Caco-2 (cell line): ENCODE results near the gene TNS3. TPM values are rescaled to one million over a fixed set of nuclear protein-coding genes. Genes with fewer than 3 reads are reported as not detected.
A peak's percentile ranks its signal among the peaks of the same experiment; 100 is the strongest.

Experiments
- BruUV-seq: library from RNA; stranded (reverse); fragments of 400-500 nt; replicated peaks from 2 replicates; lab custom pipeline; 2021; lab: Mats Ljungman, UMichigan
- CTCF ChIA-PET: fragments of 300-600 bp; sonication (Branson Sonifier 250); formaldehyde crosslinking; loops from one replicate; lab custom pipeline; 2022; ENCODE audit warnings: antibody characterized with exemption; lab: Charles Lee
- POLR2A ChIA-PET: fragments of 300-600 bp; sonication (Branson Sonifier 250); formaldehyde crosslinking; loops from one replicate; lab custom pipeline; 2022; ENCODE audit warnings: antibody characterized with exemption; lab: Charles Lee
- DNase-seq, 2 experiments: peaks; one replicate each; pipeline versions ENCODE4 v3.0.0 to v3.0.0-alpha.2; 2020 to 2022
- H3K27me3 ChIP-seq: replicated peaks from 2 replicates; pipeline ENCODE4 v1.6.0; 2011; ENCODE audit warnings: low read length; ENCODE audit not compliant: control insufficient read depth, insufficient read depth
- H3K36me3 ChIP-seq: 2 replicates; pipeline ENCODE4 v1.5.1; 2011; ENCODE audit warnings: low read length; ENCODE audit not compliant: control insufficient read depth, insufficient read depth
- H3K4me1 ChIP-seq: fragments of 250-450 bp; sonication (Bioruptor Pico); 2 replicates; pipeline ENCODE4 v1.5.1; 2020; ENCODE audit warnings: mild to moderate bottlenecking
- H3K4me3 ChIP-seq: 2 replicates; pipeline ENCODE4 v1.5.1; 2011; ENCODE audit warnings: low read depth, mild to moderate bottlenecking, control low read depth, low read length
- H3K9me3 ChIP-seq: fragments of 250-450 bp; sonication (Bioruptor Pico); 2 replicates; pipeline ENCODE4 v1.5.1; 2020; ENCODE audit warnings: mild to moderate bottlenecking, moderate library complexity
- H3K27ac Mint-ChIP-seq: one replicate; pipeline ENCODE4 v1.8.0; 2022; ENCODE audit warnings: mixed read lengths; ENCODE audit not compliant: unreplicated experiment
- H3K27me3 Mint-ChIP-seq: one replicate; pipeline ENCODE4 v1.8.0; 2022; ENCODE audit warnings: mixed read lengths; ENCODE audit not compliant: insufficient read depth, unreplicated experiment
- H3K36me3 Mint-ChIP-seq: one replicate; pipeline ENCODE4 v1.8.0; 2022; ENCODE audit warnings: mild to moderate bottlenecking, mixed read lengths; ENCODE audit not compliant: insufficient read depth, unreplicated experiment
- H3K4me1 Mint-ChIP-seq: one replicate; pipeline ENCODE4 v1.8.0; 2022; ENCODE audit warnings: low read depth, mixed read lengths; ENCODE audit not compliant: unreplicated experiment
- H3K4me3 Mint-ChIP-seq: one replicate; pipeline ENCODE4 v1.8.0; 2022; ENCODE audit warnings: mild to moderate bottlenecking, moderate library complexity, mixed read lengths; ENCODE audit not compliant: unreplicated experiment
- H3K9me3 Mint-ChIP-seq: one replicate; pipeline ENCODE4 v1.8.0; 2022; ENCODE audit warnings: mixed read lengths; ENCODE audit not compliant: unreplicated experiment
- intact Hi-C: fragments of 100-400 bp; cut with micrococcal nuclease; formaldehyde crosslinking; loops from one replicate; pipeline ENCODE4 v1.10.0; 2022; ENCODE audit not compliant: unreplicated experiment
- total RNA-seq: library from RNA; stranded (reverse); gene quantifications from 2 replicates; pipeline ENCODE4 v1.2.3, GENCODE V29; 2022
- TF ChIP-seq, protein P1 (sequence below), 2 experiments: fragments of 200-600 bp in 1 of 2; IDR thresholded peaks; 1 replicate in 1 of 2; 2 replicates in 1 of 2; pipeline versions ENCODE4 v1.5.1 to v1.8.0; 2011 to 2022; ENCODE audit warnings: antibody characterized with exemption in 1 of 2, control low read depth in 1 of 2, inconsistent platforms in 1 of 2, low read depth in 1 of 2, low read length in 1 of 2, mild to moderate bottlenecking in 1 of 2, moderate library complexity in 1 of 2; ENCODE audit not compliant: insufficient read depth in 1 of 2, severe bottlenecking in 1 of 2, unreplicated experiment in 1 of 2

Gene TNS3
- total RNA-seq, 1 experiment from 2014 or later: 263 TPM

DNA sequence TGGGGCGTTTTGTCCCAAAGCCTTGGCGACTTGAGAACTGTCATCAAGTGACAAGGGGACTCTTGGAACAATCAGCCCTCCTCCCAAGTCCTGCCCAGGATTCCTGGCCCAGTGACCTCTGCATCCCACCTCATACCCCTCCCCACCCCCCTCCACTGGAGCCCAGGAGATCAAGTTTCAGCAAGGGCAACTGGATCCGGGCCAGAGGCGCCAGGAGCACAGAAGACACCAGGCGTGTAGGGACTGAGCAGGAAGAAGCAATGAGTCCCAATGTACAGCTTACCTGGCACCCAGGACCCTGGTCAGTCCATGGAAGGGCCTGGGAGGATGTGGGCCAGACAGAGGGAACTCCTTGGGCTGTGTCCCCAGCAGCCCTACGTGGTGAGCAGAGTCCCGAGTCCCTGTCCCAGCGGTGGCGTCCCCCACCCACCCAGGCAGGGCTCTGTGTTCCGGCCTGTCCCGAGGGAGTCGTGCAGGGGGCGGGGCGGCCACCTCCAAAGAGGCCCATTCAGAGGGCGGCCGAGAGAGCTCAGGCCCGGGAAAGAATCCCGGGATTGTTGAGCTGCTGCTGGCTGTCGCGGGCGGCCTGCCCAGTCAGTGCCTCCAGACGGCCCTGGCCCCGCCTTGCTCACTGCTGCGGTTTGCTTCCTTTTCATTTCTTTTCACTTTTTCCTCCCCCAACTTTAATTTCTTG lies 254.1 kb downstream of the TNS3 start:
- H3K27me3 Mint-ChIP-seq: no peaks in the 10 kb centered on the region
- Histone ChIP-seq H3K27me3 (no peaks in the 10 kb centered on the region), H3K36me3 (peaks cover 2% of the 10 kb centered on the region), H3K9me3 (no peaks in the 10 kb centered on the region), H3K4me3 (no peak overlapping the region), H3K4me1 (peaks cover 43% of the 10 kb centered on the region)
- peaks cover 44% of the 10 kb centered on the region for H3K4me1 Mint-ChIP-seq
- H3K4me3 Mint-ChIP-seq: peak overlapping the region; percentile 17
- ChIA-PET CTCF (interaction anchor here (4.3 kb wide), 1 partner anchor 62 kb away, joined by 19 read pairs; no protein-coding TSS in a partner anchor), POLR2A (no interaction called here)
- intact Hi-C loops: no loop called here
- H3K27ac Mint-ChIP-seq: peak overlapping the region; percentile 56
- TF ChIP-seq, protein P1, sequence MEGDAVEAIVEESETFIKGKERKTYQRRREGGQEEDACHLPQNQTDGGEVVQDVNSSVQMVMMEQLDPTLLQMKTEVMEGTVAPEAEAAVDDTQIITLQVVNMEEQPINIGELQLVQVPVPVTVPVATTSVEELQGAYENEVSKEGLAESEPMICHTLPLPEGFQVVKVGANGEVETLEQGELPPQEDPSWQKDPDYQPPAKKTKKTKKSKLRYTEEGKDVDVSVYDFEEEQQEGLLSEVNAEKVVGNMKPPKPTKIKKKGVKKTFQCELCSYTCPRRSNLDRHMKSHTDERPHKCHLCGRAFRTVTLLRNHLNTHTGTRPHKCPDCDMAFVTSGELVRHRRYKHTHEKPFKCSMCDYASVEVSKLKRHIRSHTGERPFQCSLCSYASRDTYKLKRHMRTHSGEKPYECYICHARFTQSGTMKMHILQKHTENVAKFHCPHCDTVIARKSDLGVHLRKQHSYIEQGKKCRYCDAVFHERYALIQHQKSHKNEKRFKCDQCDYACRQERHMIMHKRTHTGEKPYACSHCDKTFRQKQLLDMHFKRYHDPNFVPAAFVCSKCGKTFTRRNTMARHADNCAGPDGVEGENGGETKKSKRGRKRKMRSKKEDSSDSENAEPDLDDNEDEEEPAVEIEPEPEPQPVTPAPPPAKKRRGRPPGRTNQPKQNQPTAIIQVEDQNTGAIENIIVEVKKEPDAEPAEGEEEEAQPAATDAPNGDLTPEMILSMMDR (IDR thresholded peaks at IDR 0.05; ENCODE audit: insufficient read depth in 1 of 2, low read depth in 1 of 2, low read length in 1 of 2, severe bottlenecking in 1 of 2, unreplicated experiment in 1 of 2): no peak
- no peak for DNase-seq
- H3K9me3 Mint-ChIP-seq: no peaks in the 10 kb centered on the region
- peaks cover 88% of the 10 kb centered on the region for H3K36me3 Mint-ChIP-seq
- BruUV-seq: no TSS peak

DNA sequence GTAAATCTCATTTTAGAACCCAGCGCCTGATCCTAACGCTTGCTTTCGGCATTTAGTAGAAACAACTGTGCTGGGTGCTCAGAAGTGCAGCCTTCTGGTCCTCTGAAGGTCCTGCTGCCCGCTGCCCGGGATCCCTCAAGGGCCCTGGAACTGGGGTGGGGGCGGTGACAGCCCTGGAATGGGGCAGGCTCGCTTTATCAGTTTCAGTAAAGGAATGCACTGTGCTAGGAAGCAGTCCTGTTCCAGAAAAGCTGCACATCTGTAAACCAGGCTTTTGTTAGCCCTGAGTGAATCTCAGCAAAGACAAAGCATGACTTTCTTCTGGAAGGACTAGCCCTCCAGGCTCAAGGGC lies 254.6 kb downstream of the TNS3 start:
- Mint-ChIP-seq H3K4me3 (no peak overlapping the region), H3K4me1 (peaks cover 39% of the 10 kb centered on the region), H3K9me3 (no peaks in the 10 kb centered on the region), H3K27ac (peak overlapping the region; percentile 56), H3K27me3 (no peaks in the 10 kb centered on the region), H3K36me3 (peaks cover 88% of the 10 kb centered on the region)
- TF ChIP-seq, protein P1 (IDR thresholded peaks at IDR 0.05; ENCODE audit: insufficient read depth in 1 of 2, low read depth in 1 of 2, low read length in 1 of 2, severe bottlenecking in 1 of 2, unreplicated experiment in 1 of 2): no peak
- no peaks in the 10 kb centered on the region for H3K27me3 ChIP-seq
- BruUV-seq: no TSS peak
- H3K9me3 ChIP-seq: no peaks in the 10 kb centered on the region
- ChIA-PET CTCF (interaction anchor here (4.3 kb wide), 1 partner anchor 61 kb away, joined by 19 read pairs; no protein-coding TSS in a partner anchor), POLR2A (no interaction called here)
- peaks cover 2% of the 10 kb centered on the region for H3K36me3 ChIP-seq
- intact Hi-C loops: no loop called here
- peaks cover 43% of the 10 kb centered on the region for H3K4me1 ChIP-seq
- H3K4me3 ChIP-seq: no peak overlapping the region
- no peak for DNase-seq

DNA sequence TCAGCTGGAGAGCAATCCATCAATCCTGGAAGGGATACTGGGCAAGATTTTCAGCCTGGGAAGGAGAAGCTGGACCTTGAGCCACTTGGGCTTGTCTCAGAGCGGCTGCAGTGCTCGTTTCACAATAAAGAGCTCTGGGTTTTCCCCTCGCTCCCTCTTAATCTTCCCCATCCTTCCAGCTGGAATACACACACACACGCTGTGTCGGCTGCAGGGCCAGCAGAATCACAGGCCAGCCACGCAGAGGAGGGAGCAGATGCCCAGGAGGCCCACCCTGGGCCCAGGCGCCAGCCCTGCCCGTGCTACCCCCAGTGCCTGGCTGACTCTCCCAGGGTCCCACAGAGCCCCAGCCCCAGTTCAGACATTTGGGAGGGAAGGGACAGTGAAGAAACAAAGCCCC lies 255.1 kb downstream of the TNS3 start:
- no peaks in the 10 kb centered on the region for H3K27me3 ChIP-seq
- H3K4me1 ChIP-seq: peaks cover 43% of the 10 kb centered on the region
- POLR2A ChIA-PET: no interaction called here
- no peaks in the 10 kb centered on the region for H3K9me3 ChIP-seq
- H3K36me3 ChIP-seq: peaks cover 2% of the 10 kb centered on the region
- H3K9me3 Mint-ChIP-seq: no peaks in the 10 kb centered on the region
- H3K27ac Mint-ChIP-seq: no peak overlapping the region
- no peak for DNase-seq
- peaks cover 39% of the 10 kb centered on the region for H3K4me1 Mint-ChIP-seq
- peaks cover 88% of the 10 kb centered on the region for H3K36me3 Mint-ChIP-seq
- no TSS peak for BruUV-seq
- H3K4me3 ChIP-seq: no peak overlapping the region
- CTCF ChIA-PET: interaction anchor here (1.7 to 4.3 kb wide), 2 partner anchors 13 to 61 kb away, joined by 4 to 19 read pairs; no protein-coding TSS in a partner anchor
- no peaks in the 10 kb centered on the region for H3K27me3 Mint-ChIP-seq
- TF ChIP-seq, protein P1 (IDR thresholded peaks at IDR 0.05; ENCODE audit: insufficient read depth in 1 of 2, low read depth in 1 of 2, low read length in 1 of 2, severe bottlenecking in 1 of 2, unreplicated experiment in 1 of 2): no peak
- no peak overlapping the region for H3K4me3 Mint-ChIP-seq
- intact Hi-C loops: no loop called here
